ENCODE data around the gene PRR3.

The PRR3 gene

GRCh38 chr6:30612213-30612612 lies 55.1 kb downstream of the PRR3 start:
- no peak for DNase-seq (ENCODE audit: low read depth in 2 of 2)

- no peak for DNase-seq (ENCODE audit: low read depth in 2 of 2)
Observed at GRCh38 chr6:30612687-30613248, 55.7 kb downstream of the PRR3 start.
